ENCODE data around the gene MORF4L2.
"Not testable (repeated sequence)": the region's sequence is repeated elsewhere in the genome, so short reads cannot be mapped to it uniquely, and the experiment has no call there.

The MORF4L2 gene

GRCh38 chrX:103669745-103670144, 16.8 kb downstream of the MORF4L2 start:
- no peak for TF ChIP-seq BACH2 (CRISPR knock-in tag; IDR thresholded peaks at IDR 0.05; ENCODE audit: borderline replicate concordance)
- TF ChIP-seq TOX (CRISPR knock-in tag; IDR thresholded peaks at IDR 0.05; ENCODE audit: borderline replicate concordance), result no peak
- no peak for TF ChIP-seq ZFP3 (CRISPR knock-in tag; IDR thresholded peaks at IDR 0.05)
- TF ChIP-seq PPARA (CRISPR knock-in tag; IDR thresholded peaks at IDR 0.05; ENCODE audit: borderline replicate concordance), result no peak
- TF ChIP-seq ZNF70 (CRISPR knock-in tag; IDR thresholded peaks at IDR 0.05), result no peak
- no peak for TF ChIP-seq POU6F1 (CRISPR knock-in tag; IDR thresholded peaks at IDR 0.05; ENCODE audit: borderline replicate concordance, low read depth)
- no peak for TF ChIP-seq ESRRG (CRISPR knock-in tag; IDR thresholded peaks at IDR 0.05)
- no peak for TF ChIP-seq SNAI2 (CRISPR knock-in tag; IDR thresholded peaks at IDR 0.05)
- no peak for TF ChIP-seq ISL1 (CRISPR knock-in tag; IDR thresholded peaks at IDR 0.05)
- ATAC-seq, result no peak

- TF ChIP-seq TCF4 (CRISPR knock-in tag; IDR thresholded peaks at IDR 0.05; ENCODE audit: borderline replicate concordance), result peak; percentile 34; the same call in 1 of the 2 replicates
- no peak for TF ChIP-seq RARB (CRISPR knock-in tag; IDR thresholded peaks at IDR 0.05)
- no peak for TF ChIP-seq OSR1 (CRISPR knock-in tag; IDR thresholded peaks at IDR 0.05)
- no peak for TF ChIP-seq ESRRG (CRISPR knock-in tag; IDR thresholded peaks at IDR 0.05)
These were observed 20.0 kb downstream of the MORF4L2 start for GRCh38 chrX:103666202-103667107.

GRCh38 chrX:103663981-103664762, 22.3 kb downstream of the MORF4L2 start:
- TF ChIP-seq CREB5 (CRISPR knock-in tag; IDR thresholded peaks at IDR 0.05; ENCODE audit: low read depth) (no peak), ZNF8 (CRISPR knock-in tag; IDR thresholded peaks at IDR 0.05) (no peak), ZFP30 (CRISPR knock-in tag; IDR thresholded peaks at IDR 0.05) (no peak), ZNF565 (CRISPR knock-in tag; conservative IDR thresholded peaks at IDR 0.05; ENCODE audit: low read depth) (no peak), ZNF70 (CRISPR knock-in tag; IDR thresholded peaks at IDR 0.05) (no peak), OSR1 (CRISPR knock-in tag; IDR thresholded peaks at IDR 0.05) (no peak), SNAI2 (CRISPR knock-in tag; IDR thresholded peaks at IDR 0.05) (no peak), PATZ1 (CRISPR knock-in tag; IDR thresholded peaks at IDR 0.05; ENCODE audit: borderline replicate concordance) (no peak), BACH2 (CRISPR knock-in tag; IDR thresholded peaks at IDR 0.05; ENCODE audit: borderline replicate concordance) (no peak), TOX (CRISPR knock-in tag; IDR thresholded peaks at IDR 0.05; ENCODE audit: borderline replicate concordance) (no peak), PPARA (CRISPR knock-in tag; IDR thresholded peaks at IDR 0.05; ENCODE audit: borderline replicate concordance) (no peak), POU6F1 (CRISPR knock-in tag; IDR thresholded peaks at IDR 0.05; ENCODE audit: borderline replicate concordance, low read depth) (no peak), TCF4 (CRISPR knock-in tag; IDR thresholded peaks at IDR 0.05; ENCODE audit: borderline replicate concordance) (no peak), ZC3H10 (CRISPR knock-in tag; IDR thresholded peaks at IDR 0.05) (no peak), ZFP3 (CRISPR knock-in tag; IDR thresholded peaks at IDR 0.05) (no peak), TSHZ2 (CRISPR knock-in tag; IDR thresholded peaks at IDR 0.05) (no peak), CSRNP3 (CRISPR knock-in tag; IDR thresholded peaks at IDR 0.05) (no peak)
- ATAC-seq, result no peak

More at GRCh38 chrX:103666202-103667107, 20.0 kb downstream of the MORF4L2 start:
- ATAC-seq, result 0 out of 3 replicates have a peak, but pooled peaks have one; percentile 21

GRCh38 chrX:103659460-103659859, 27.0 kb downstream of the MORF4L2 start:
- ATAC-seq, result not testable (repeated sequence)

Measured in SK-N-SH treated with all-trans-retinoic acid at 6 μM for 48 hours (cell line).